Hepatocyte (in vitro differentiated cells): ENCODE measurements around the gene MAMSTR. TPM values are rescaled to one million over a fixed set of nuclear protein-coding genes. Genes with fewer than 3 reads are reported as not detected.

Experiments used
- DNase-seq: peaks from one replicate; pipeline ENCODE4 v3.0.0-alpha.2; 2016; ENCODE audit warnings: low spot score
- H2AFZ ChIP-seq: fragments of 200-600 bp; sonication (generic); 2 replicates; pipeline ENCODE4 v1.6.0; 2016; ENCODE audit warnings: antibody characterized with exemption, mild to moderate bottlenecking
- H3K27ac ChIP-seq: fragments of 200-600 bp; sonication (generic); 2 replicates; pipeline ENCODE4 v1.5.1; 2016; ENCODE audit warnings: mild to moderate bottlenecking
- H3K27me3 ChIP-seq: fragments of 200-600 bp; sonication (generic); 2 replicates; pipeline ENCODE4 v1.6.1; 2016
- H3K36me3 ChIP-seq: fragments of 200-600 bp; sonication (generic); replicated peaks from 2 replicates; pipeline ENCODE4 v1.5.1; 2016; ENCODE audit warnings: low read depth; ENCODE audit not compliant: insufficient read depth
- H3K4me1 ChIP-seq: fragments of 200-600 bp; sonication (generic); 2 replicates; pipeline ENCODE4 v1.5.1; 2016; ENCODE audit warnings: mild to moderate bottlenecking, moderate library complexity; ENCODE audit not compliant: insufficient read depth
- H3K4me2 ChIP-seq: fragments of 200-600 bp; sonication (generic); 2 replicates; pipeline ENCODE4 v1.6.0; 2016
- H3K4me3 ChIP-seq: fragments of 200-600 bp; sonication (generic); 2 replicates; pipeline ENCODE4 v1.5.1; 2016; ENCODE audit warnings: mild to moderate bottlenecking
- H3K79me2 ChIP-seq: fragments of 200-600 bp; sonication (generic); 2 replicates; pipeline ENCODE4 v1.6.0; 2017; ENCODE audit warnings: mild to moderate bottlenecking
- H3K9me2 ChIP-seq: fragments of 200-600 bp; sonication (generic); replicated peaks from 2 replicates; pipeline ENCODE4 v1.6.0; 2017; ENCODE audit warnings: mild to moderate bottlenecking; ENCODE audit not compliant: insufficient read depth
- H3K9me3 ChIP-seq: fragments of 200-600 bp; sonication (generic); 2 replicates; pipeline ENCODE4 v1.5.1; 2016; ENCODE audit warnings: low read depth, mild to moderate bottlenecking
- H4K20me1 ChIP-seq: fragments of 200-600 bp; sonication (generic); 2 replicates; pipeline ENCODE4 v1.6.0; 2016; ENCODE audit warnings: mild to moderate bottlenecking; ENCODE audit not compliant: insufficient read depth, poor library complexity, severe bottlenecking
- CTCF ChIP-seq: fragments of 200-600 bp; sonication (generic); IDR thresholded peaks from 2 replicates; pipeline ENCODE4 v1.5.1; 2016; ENCODE audit warnings: antibody characterized with exemption, mild to moderate bottlenecking; ENCODE audit not compliant: poor library complexity
- EZH2 ChIP-seq: fragments of 200-600 bp; sonication (generic); IDR thresholded peaks from 2 replicates; pipeline ENCODE4 v1.6.1; 2016; ENCODE audit warnings: antibody characterized with exemption, mild to moderate bottlenecking, borderline replicate concordance
- EZH2phosphoT487 ChIP-seq: fragments of 200-600 bp; sonication (generic); IDR thresholded peaks from one replicate; pipeline ENCODE4 v1.6.1; 2018; ENCODE audit warnings: antibody characterized with exemption, mild to moderate bottlenecking, low read depth, moderate library complexity; ENCODE audit not compliant: unreplicated experiment, severe bottlenecking
- WGBS: methylation state at CpG from one replicate; pipeline ENCODE4 v1.1.6; 2016; ENCODE audit warnings: low lambda C conversion rate; ENCODE audit errors: missing lambda C conversion rate; 5-methylcytosine and 5-hydroxymethylcytosine counted together
- polyA plus RNA-seq: library from polyadenylated mRNA; unstranded; fragments of >200 nt; fragmentation: Nextera tagmentation; extraction: Ambion mirVana; gene quantifications from 2 replicates; pipeline ENCODE4 v1.2.1, GENCODE V29; 2016
- total RNA-seq: library from RNA; depleted of rRNA; stranded (reverse); fragments of >200 nt; gene quantifications from 2 replicates; pipeline ENCODE4 v1.2.3, GENCODE V29; 2014

Gene MAMSTR
- total and polyA plus RNA-seq, 2 experiments from 2014 or later: 2.3 to 5.2 TPM

- no peaks in the 10 kb centered on the region for H3K9me2 ChIP-seq
- peaks cover 15% of the 10 kb centered on the region for H3K4me1 ChIP-seq
- no peaks in the 10 kb centered on the region for H3K36me3 ChIP-seq
- WGBS: 76% methylated on average over 18 of the region's 25 CpGs
- no peak within 1 kb of the TSS for H3K27ac ChIP-seq
- H3K9me3 ChIP-seq: no peaks in the 10 kb centered on the region
- DNase-seq: no peak
- no peaks in the 10 kb centered on the region for H3K79me2 ChIP-seq
- H3K27me3 ChIP-seq: no peaks in the 10 kb centered on the region
- TF ChIP-seq EZH2 (no peak), EZH2phosphoT487 (no peak), CTCF (no peak)
- no peak within 1 kb of the TSS for H3K4me3 ChIP-seq
- H4K20me1 ChIP-seq: no peaks in the 10 kb centered on the region
- H3K4me2 ChIP-seq: no peak within 1 kb of the TSS
- no peak within 1 kb of the TSS for H2AFZ ChIP-seq
Observed at GRCh38 chr19:48672994-48673393, 46.5 kb downstream of the MAMSTR start, which contains the start of gene NTN5. Gene NTN5, minus strand, starts transcription at chr19:48673017. Its CDS starts 2,031 bp downstream, at chr19:48670986.

- Histone ChIP-seq H4K20me1 (no peaks in the 10 kb centered on the region), H3K9me2 (no peaks in the 10 kb centered on the region), H3K9me3 (no peaks in the 10 kb centered on the region), H3K36me3 (no peaks in the 10 kb centered on the region), H3K27ac (no peak overlapping the region), H2AFZ (no peak overlapping the region), H3K4me3 (no peak overlapping the region), H3K4me1 (peaks cover 12% of the 10 kb centered on the region), H3K79me2 (no peaks in the 10 kb centered on the region), H3K27me3 (no peaks in the 10 kb centered on the region), H3K4me2 (no peak overlapping the region)
- WGBS: 88% methylated on average over 5 of the region's 10 CpGs
- no peak for TF ChIP-seq EZH2phosphoT487
- no peak for TF ChIP-seq EZH2
- no peak for TF ChIP-seq CTCF
- DNase-seq: no peak
Observed at GRCh38 chr19:48671446-48671995, 48.0 kb downstream of the MAMSTR start.

- H2AFZ ChIP-seq: no peak overlapping the region
Observed at GRCh38 chr19:48670699-48671445, 48.7 kb downstream of the MAMSTR start.

More at GRCh38 chr19:48670699-48671445, 48.7 kb downstream of the MAMSTR start:
- Histone ChIP-seq H3K27ac (no peak overlapping the region), H3K27me3 (no peaks in the 10 kb centered on the region), H4K20me1 (no peaks in the 10 kb centered on the region), H3K4me1 (peaks cover 10% of the 10 kb centered on the region), H3K4me3 (no peak overlapping the region), H3K79me2 (no peaks in the 10 kb centered on the region), H3K9me2 (no peaks in the 10 kb centered on the region), H3K9me3 (no peaks in the 10 kb centered on the region), H3K4me2 (no peak overlapping the region), H3K36me3 (no peaks in the 10 kb centered on the region)
- DNase-seq: no peak
- TF ChIP-seq EZH2phosphoT487 (no peak), CTCF (no peak), EZH2 (no peak)
- 67% methylated on average over 21 of the region's 21 CpGs for WGBS
